ENCODE results near the gene TRUB1. TPM values are rescaled to one million over a fixed set of nuclear protein-coding genes. Genes with fewer than 3 reads are reported as not detected.

The TRUB1 gene
- total RNA-seq, 6 donors from 2014 or later: 10.1 to 68.0 (median 15.0) TPM

DNA sequence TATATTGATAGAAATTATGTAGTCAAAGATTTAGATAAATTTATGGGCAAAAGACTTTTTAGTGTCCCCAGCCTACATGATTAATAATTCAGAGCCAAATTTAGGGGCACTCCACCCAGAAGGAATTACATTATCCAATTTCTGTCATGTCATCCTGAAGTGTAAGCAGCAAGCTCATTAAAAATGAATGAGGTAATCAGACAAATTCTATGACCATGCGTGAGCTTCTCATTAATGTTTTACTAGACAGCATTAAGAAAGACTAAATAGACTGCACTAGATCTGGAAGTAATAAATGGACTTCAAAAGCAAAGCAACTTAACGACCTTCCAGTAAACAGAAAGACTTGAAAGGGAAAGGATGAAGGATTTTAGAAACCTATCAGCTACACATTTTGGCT is 22.7 kb upstream of the TRUB1 start:
- H3K36me3 ChIP-seq: no peaks in the 10 kb centered on the region
- no peaks in the 10 kb centered on the region for H3K9me3 ChIP-seq
- no peak overlapping the region for H3K27ac ChIP-seq
- H3K27me3 ChIP-seq: no peaks in the 10 kb centered on the region
- no peak for TF ChIP-seq POLR2A (IDR thresholded peaks at IDR 0.05)
- no peak for TF ChIP-seq EP300 (IDR thresholded peaks at IDR 0.05)
- TF ChIP-seq POLR2AphosphoS5 (IDR thresholded peaks at IDR 0.05): no peak
- TF ChIP-seq, protein P1, sequence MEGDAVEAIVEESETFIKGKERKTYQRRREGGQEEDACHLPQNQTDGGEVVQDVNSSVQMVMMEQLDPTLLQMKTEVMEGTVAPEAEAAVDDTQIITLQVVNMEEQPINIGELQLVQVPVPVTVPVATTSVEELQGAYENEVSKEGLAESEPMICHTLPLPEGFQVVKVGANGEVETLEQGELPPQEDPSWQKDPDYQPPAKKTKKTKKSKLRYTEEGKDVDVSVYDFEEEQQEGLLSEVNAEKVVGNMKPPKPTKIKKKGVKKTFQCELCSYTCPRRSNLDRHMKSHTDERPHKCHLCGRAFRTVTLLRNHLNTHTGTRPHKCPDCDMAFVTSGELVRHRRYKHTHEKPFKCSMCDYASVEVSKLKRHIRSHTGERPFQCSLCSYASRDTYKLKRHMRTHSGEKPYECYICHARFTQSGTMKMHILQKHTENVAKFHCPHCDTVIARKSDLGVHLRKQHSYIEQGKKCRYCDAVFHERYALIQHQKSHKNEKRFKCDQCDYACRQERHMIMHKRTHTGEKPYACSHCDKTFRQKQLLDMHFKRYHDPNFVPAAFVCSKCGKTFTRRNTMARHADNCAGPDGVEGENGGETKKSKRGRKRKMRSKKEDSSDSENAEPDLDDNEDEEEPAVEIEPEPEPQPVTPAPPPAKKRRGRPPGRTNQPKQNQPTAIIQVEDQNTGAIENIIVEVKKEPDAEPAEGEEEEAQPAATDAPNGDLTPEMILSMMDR (IDR thresholded peaks at IDR 0.05): no peak
- 62 to 68% methylated on average over 2 of the region's 2 CpGs for WGBS, 2 donors
- ATAC-seq (ENCODE audit: low FRiP score in 2 of 2) (no peak), DNase-seq (no peak)
- no peaks in the 10 kb centered on the region for H3K4me1 ChIP-seq
- no peak overlapping the region for H3K4me3 ChIP-seq

DNA sequence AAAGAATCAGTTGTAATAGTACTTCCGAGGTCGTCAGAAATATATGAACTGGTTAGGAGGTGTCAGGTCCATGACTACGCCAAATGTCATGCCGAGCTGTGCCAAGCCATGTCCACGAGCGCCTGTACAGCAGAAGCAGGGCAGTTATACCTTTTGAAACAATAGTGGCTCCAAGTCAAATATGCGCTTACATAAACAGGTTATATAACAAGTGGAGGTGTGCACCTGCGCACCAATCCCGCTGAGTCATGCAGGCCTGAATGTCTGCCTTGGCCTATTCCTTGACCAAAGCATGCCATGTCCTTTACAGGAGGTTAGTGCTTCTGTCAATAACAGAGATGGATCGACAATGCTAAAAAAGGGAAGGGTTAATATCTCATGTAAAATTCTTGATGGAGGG is 21.3 kb upstream of the TRUB1 start:
- no peaks in the 10 kb centered on the region for H3K4me1 ChIP-seq
- no peaks in the 10 kb centered on the region for H3K36me3 ChIP-seq
- ATAC-seq (ENCODE audit: low FRiP score in 2 of 2) (no peak), DNase-seq (no peak)
- H3K9me3 ChIP-seq: no peaks in the 10 kb centered on the region
- no peak overlapping the region for H3K27ac ChIP-seq
- TF ChIP-seq POLR2A (IDR thresholded peaks at IDR 0.05): no peak
- no peak for TF ChIP-seq EP300 (IDR thresholded peaks at IDR 0.05)
- TF ChIP-seq, protein P1 (IDR thresholded peaks at IDR 0.05): no peak
- TF ChIP-seq POLR2AphosphoS5 (IDR thresholded peaks at IDR 0.05): no peak
- H3K27me3 ChIP-seq: no peaks in the 10 kb centered on the region
- no peak overlapping the region for H3K4me3 ChIP-seq
- WGBS, 2 donors: 93% methylated on average over 10 of the region's 10 CpGs

DNA sequence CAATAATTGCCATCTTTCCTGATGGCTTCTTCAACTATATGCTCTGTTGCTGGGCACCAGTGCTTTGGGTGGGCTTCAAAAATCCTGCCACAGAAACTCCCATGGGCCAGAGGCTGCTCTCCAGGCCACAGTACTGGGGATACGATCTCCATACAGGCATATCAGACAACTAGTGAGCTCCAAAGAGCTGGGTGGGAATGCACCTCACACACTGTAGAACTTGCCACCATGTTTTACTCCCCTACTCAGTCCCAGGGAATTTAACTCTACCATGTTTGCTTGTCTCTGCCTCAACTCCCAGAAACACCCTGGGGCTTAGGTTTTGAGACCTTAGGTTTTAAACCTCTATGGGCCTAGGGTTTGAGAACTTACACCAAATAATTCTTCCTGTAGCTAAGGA is 20.5 kb upstream of the TRUB1 start:
- WGBS, 2 donors: 100% methylated on average over 1 of the region's 1 CpG
- ATAC-seq (ENCODE audit: low FRiP score in 2 of 2): no peak

DNA sequence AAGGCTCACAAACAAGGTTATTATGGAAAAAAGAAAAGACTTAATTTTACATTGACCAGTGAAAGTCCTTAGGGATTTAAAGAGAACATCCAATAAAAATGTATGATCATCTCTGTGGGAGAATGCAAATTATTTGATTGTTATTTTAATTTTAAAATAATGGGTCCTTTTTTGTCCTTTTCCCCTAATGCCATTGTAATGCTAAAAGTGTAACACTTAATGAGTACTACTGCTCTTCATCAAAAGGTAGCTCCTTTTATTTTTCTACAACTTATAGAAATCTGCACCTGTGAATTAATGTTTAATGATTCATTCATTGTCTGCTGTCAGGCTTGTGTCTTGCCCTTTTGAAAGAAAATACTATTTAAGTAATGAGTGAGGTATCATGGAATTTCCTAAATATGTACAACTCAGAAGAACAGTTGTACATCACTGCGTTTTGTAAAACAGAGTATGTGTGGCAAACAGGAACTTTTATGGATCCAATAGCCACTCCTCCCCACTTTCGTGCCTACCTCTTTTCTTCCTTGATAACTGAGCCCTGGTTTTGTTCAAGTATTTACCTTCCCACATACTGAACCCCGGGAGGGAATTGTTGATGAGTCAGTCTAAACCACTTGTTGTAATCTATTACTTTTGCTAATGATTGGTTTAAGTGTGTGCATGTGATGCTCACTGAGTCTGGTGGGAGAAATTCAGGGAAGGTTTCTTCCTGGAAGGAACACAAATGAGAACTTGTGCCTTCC is 19.9 kb upstream of the TRUB1 start:
- H3K36me3 ChIP-seq: no peaks in the 10 kb centered on the region
- 47 to 54% methylated on average over 3 of the region's 3 CpGs for WGBS, 2 donors
- H3K27me3 ChIP-seq: no peaks in the 10 kb centered on the region
- H3K9me3 ChIP-seq: no peaks in the 10 kb centered on the region
- ATAC-seq (ENCODE audit: low FRiP score in 2 of 2): no peak
- DNase-seq: no peak
- TF ChIP-seq EP300 (IDR thresholded peaks at IDR 0.05) (no peak), POLR2A (IDR thresholded peaks at IDR 0.05) (no peak), POLR2AphosphoS5 (IDR thresholded peaks at IDR 0.05) (no peak)
- TF ChIP-seq, protein P1 (IDR thresholded peaks at IDR 0.05): no peak
- no peak overlapping the region for H3K4me3 ChIP-seq
- H3K27ac ChIP-seq: no peak overlapping the region
- H3K4me1 ChIP-seq: no peaks in the 10 kb centered on the region

More for the DNA sequence above, 20.5 kb upstream of the TRUB1 start:
- Histone ChIP-seq H3K27ac (no peak overlapping the region), H3K36me3 (no peaks in the 10 kb centered on the region), H3K27me3 (no peaks in the 10 kb centered on the region), H3K9me3 (no peaks in the 10 kb centered on the region), H3K4me1 (no peaks in the 10 kb centered on the region), H3K4me3 (no peak overlapping the region)
- no peak for DNase-seq
- TF ChIP-seq, protein P1 (IDR thresholded peaks at IDR 0.05): no peak
- TF ChIP-seq POLR2AphosphoS5 (IDR thresholded peaks at IDR 0.05): no peak
- TF ChIP-seq POLR2A (IDR thresholded peaks at IDR 0.05): no peak
- TF ChIP-seq EP300 (IDR thresholded peaks at IDR 0.05): no peak

DNA sequence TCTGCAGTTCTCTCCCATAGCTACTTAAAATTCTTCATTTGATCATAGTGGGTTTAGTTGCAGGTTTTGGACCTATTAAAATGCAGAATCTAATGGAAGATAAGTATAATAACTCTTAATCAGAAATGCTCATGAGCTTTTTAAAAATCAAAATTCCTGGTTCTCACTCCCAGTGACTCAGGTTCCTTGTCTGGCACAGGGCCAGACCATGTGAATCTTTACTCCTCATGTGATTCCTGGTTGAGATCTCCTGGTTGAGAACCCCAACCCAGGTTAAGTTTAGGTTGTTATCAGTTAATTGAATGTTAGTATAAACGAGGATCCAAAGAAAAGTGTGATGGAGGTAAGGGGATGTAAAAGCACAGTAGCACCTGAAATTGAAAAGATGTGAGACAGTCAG is 17.5 kb upstream of the TRUB1 start:
- DNase-seq (no peak), ATAC-seq (ENCODE audit: low FRiP score in 2 of 2) (no peak)
- Histone ChIP-seq H3K4me1 (no peaks in the 10 kb centered on the region), H3K9me3 (no peaks in the 10 kb centered on the region), H3K27me3 (no peaks in the 10 kb centered on the region), H3K27ac (no peak overlapping the region), H3K4me3 (no peak overlapping the region), H3K36me3 (no peaks in the 10 kb centered on the region)
- 73 to 90% methylated on average over 1 of the region's 1 CpG for WGBS, 2 donors
- no peak for TF ChIP-seq POLR2A (IDR thresholded peaks at IDR 0.05)
- TF ChIP-seq EP300 (IDR thresholded peaks at IDR 0.05): no peak
- no peak for TF ChIP-seq POLR2AphosphoS5 (IDR thresholded peaks at IDR 0.05)
- TF ChIP-seq, protein P1 (IDR thresholded peaks at IDR 0.05): no peak
